NCI-H524 treated with DMSO at 0.1 percent for 48 hours (cell line): ENCODE data around the gene ZDHHC1.
"Not testable (repeated sequence)": the region's sequence is repeated elsewhere in the genome, so short reads cannot be mapped to it uniquely, and the experiment has no call there.

Experiments
- DNase-seq: peaks from one replicate; lab custom pipeline; 2025; lab: John Stamatoyannopoulos, UW

The ZDHHC1 gene

DNA sequence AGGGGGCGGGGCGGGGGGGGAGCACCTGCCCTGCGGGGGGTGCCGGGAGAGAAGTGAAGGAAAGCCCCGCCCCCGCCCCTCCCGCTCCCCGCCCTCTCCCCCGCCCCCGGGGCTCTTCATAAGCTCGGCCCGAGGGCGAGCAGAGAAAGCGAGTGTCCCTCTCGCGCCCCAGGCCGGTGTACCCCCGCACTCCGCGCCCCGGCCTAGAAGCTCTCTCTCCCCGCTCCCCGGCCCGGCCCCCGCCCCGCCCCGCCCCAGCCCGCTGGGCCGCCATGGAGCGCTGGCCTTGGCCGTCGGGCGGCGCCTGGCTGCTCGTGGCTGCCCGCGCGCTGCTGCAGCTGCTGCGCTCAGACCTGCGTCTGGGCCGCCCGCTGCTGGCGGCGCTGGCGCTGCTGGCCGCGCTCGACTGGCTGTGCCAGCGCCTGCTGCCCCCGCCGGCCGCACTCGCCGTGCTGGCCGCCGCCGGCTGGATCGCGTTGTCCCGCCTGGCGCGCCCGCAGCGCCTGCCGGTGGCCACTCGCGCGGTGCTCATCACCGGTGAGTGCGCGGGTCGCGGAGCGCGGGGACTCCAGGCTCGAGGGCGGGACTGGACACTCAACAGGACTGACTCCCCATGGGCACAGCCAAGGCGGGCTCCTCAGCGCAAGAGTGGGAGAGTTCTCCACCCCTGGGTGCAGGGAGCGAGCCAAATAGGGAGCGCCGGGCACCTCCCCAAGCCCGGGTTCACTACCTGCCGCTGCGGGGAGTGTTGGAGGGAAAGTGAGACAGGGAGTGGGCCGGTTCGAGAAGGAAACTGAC lies 14.9 kb upstream of the ZDHHC1 start, which contains the start of gene HSD11B2:
TSS of gene HSD11B2 (plus strand) at position 145 of the 798 bp plus-strand sequence. CDS start at position 273, 128 bp downstream.
- DNase-seq = no peak

DNA sequence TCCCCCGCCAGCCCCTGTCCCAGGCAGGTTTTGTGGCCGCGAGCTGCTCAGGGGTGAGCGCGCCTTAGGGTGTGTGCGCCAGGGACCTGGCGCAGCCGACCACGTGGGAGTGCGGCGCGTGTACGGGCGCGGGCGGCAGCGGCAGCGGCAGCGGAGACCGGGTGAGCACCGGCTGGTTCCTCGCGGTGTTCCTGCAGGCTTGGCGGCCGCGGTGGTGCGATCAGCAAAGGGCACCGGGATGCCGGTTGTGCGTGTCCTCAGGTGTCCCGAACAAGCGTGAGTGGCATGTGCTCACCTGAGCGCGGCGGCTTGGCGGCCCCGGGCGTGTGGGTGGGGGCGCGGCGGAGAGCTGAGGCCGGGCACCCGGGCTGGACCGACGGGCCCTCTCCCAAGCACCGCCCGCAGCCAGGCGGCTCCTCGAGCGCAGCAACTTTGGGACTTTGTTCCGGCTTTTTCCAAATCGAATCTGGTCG lies 14.3 kb upstream of the ZDHHC1 start:
- no peak for DNase-seq

DNA sequence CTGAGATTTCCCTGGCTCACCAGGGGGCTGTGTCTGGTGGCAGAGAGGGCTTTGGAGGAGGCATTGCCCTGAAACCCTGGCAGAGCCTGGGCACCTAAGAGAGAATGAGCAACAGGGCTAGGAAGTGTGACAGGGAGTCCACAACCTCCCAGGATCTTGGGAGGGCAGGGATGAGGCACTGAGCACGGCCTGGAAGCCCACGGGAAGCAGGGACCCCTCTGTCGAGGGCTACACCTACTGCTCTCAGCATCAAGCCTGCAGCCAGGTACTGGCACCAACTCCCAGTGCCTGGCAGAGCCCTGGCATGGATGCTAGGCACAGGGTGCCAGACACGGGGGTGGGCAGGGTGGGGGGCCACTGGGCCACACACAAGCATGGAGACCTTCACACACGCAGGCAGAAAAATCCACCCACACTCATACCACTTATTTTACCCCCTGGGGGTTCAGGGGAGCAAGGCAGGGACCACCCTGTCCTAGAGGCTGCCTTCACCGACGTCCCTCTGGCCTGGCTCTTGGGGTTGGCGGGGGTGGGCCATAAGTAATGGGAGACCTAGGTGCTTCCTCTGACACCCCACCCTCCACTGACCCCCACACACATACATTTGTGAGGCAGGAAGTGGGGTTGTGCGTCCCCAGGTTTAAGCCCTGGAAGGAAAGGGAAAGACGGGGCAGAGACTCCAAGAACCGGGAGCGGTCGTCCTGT lies 13.7 kb upstream of the ZDHHC1 start:
- DNase-seq = no peak

DNA sequence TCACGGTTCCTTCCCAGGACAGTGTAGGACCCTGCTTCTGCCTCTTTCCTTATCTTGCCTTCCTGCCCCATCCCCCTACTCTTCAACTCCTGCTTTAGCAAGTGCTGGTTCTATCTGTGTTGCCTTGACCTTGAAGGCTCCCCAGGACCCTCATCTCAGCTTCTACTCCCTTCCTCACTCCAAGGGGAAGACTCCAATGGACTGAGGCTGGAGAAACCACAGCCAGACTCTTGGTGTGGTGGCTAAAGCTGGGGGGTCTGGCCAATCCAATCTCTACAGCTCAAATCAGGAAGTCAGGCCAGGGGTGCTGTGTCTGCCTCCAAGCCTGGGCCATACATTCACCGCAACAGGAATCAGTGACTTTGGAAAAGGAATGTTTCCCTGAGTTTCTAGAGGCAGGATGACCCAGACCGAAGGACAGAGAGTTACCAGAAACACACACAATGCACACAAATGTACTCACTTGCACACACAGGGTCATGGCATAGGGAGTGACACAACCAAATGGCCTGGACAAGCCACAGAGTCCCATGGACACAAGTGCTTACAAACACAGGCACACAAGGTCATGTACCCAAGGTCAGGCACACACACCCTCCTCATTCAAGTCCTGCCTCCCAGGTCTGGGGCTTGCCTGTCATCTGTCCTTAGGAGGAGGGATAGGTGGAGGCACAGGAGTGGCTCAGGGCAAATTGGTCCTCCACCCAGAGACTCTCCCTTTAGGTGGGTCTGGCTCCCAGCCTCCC lies 12.9 kb upstream of the ZDHHC1 start:
- no peak for DNase-seq

DNA sequence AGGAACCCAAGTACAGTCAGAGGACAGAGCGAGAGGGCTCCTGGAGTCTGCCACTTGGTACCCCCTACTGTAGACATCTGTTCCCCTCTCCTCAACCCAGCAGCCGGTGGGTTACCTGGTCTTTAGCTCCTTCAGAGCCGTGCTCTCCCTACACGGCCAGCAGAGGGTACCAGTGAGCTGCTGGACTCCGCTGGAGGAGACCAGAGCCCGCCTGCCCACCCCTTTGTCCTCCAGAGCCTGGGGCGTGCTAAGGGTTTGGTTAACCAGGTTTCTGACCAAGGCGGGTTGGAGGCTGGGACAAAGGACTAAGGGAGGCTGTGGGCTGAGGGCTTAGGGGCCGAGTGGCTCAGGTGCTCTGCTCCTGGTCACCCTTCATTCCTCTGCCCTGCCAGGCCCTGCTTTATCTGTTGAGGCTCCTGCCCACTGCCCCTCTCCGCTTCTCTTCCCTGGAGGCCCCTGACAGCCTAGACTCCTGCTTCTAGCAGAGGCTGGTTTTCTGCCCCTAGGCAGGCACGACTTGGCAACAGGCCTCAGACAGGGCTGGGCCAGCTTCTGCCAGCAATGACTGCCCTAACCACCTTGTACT lies 12.0 kb upstream of the ZDHHC1 start:
- peak; percentile 62 for DNase-seq

DNA sequence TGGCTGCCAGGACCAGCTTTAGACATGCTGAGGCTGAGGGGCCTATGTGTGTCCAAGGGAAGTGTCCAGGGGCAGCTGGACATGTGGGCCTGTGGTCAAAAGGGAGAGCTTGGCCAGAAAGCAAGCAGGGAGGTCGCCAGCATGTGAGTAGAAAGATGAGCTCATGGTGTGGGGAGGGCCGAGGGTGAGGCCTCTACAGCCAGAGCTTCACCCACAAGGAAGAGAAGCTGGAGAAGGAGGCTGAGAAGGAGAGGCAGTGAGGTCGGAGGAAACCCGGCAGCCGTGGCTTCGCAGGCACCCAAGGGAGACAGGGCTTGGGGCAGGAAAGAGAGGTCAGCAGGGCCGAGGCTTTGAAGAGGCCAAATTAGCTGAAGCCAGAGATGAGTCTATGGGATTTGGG lies 10.7 kb upstream of the ZDHHC1 start:
- DNase-seq = no peak

DNA sequence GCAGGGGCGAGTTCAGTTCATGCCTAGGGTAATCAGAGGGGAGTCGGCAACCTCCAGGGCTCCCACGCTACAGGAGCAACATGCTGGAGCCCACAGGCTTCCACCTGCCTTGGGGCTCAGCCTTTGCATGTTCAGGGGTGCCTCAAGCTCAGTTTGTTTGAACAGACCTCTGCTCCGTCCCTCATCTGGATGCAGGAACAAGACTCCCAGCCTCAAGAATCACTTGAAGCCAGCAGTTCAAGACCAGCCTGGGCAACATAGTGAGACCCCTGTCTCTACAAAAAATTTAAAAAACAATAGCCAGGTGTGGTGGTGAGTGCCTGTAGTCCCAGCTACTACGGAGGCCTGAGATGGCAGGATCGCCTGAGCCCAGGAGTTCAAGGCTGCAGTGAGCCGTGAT lies 9.7 kb upstream of the ZDHHC1 start:
- no peak for DNase-seq

DNA sequence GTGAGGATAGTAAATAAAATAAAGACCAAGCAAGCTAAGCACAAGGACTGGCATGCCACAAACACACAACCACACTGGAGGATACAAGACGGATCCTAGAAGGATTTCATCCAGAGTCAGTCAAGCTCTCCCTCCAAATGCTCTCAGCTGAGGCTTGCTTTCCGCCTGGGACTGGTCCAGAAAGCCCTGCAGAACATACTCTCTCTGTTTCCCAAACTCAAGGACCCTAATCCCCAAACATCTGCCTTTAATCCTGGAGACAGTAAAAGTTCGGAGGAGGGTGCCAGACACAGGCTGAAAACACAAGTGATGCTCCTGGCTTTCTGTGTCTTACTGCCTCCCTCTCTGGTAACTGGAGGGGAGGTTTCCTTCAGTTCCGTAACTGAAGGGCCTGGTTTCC lies 9.3 kb upstream of the ZDHHC1 start:
- DNase-seq = peak; percentile 63

DNA sequence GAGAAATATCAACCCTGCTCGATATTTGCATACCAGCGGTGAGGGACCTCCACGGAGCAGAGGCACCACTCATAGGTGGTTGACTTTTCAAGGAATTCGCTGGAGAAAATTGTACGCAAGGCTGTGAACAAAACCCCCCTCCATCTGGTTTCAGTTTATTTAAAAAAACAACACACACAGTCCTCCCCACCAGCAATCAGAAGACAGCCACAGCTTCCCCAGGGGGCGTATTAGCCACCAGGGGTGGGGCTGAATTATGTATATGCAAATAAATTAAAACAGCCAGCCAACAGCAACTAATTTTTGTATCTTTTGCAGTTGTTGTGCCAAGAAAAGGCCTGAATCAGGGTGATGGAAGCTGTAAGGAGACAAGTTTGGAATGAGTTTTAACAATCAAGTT lies 8.8 kb upstream of the ZDHHC1 start:
- DNase-seq = no peak

DNA sequence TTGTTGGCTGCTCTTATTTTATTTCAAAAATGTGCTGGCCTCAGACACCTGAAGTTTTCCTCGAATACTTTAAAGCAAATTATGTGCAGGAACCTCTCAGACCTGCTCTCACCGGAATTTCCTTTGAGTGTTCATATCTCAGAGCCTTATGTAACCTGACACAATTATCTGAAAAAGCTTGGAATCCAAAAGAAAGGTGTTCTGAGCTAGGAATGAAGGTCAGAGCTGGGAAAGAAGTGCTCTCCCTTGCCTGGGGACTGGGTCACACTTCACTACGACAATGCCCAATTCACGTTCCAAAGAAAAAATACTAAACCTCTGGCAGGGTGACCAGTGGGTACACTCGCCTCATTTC lies 8.0 kb upstream of the ZDHHC1 start:
- DNase-seq = no peak

DNA sequence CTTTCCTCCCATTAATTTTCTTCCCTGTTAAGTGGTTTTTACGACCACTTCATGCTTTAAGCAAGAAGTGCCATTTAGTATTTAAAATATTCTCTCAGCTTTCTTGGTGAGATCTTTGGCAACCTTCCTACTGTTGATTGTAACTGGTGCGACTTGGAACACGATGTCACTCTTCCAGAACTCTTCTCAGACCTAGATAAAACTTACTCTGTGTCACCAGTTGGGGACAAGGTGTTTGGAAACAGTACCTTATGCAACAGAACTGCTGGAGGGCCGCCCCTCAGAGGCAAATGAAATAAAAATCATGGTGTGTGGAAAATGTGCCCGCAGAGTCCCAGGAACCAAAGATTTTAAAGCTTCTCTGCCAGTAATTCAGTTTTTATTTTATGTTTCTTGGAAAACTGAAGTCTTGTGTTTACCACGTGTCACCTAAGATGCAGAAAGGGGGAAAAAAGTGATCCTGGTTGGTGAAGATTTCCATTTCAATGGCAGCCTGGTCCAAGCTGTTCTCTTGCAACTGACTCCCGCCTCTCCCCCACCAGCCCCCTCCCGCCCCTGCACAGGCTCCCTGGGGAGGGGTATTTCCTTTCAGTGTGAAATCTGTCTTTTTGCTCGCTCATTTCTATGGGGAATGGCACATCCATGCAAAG lies 7.5 kb upstream of the ZDHHC1 start:
- no peak for DNase-seq

DNA sequence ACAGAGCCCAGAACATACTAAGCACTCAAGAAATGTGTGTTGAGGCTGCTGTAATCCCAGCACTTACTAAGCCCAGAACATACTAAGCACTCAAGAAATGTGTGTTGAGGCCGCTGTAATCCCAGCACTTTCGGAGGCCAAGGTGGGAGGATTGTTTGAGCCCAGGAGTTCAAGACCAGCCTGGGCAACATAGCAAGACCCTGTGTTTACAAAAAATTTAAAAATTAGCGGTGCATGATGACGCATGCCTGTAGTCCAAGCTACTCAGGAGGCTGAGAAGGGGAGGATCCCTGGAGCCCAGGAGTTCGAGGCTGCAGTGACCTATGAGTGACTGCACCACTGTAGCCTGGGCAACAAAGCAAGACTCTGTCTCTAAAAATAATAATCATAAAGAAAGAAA lies 6.7 kb upstream of the ZDHHC1 start:
- no peak for DNase-seq

DNA sequence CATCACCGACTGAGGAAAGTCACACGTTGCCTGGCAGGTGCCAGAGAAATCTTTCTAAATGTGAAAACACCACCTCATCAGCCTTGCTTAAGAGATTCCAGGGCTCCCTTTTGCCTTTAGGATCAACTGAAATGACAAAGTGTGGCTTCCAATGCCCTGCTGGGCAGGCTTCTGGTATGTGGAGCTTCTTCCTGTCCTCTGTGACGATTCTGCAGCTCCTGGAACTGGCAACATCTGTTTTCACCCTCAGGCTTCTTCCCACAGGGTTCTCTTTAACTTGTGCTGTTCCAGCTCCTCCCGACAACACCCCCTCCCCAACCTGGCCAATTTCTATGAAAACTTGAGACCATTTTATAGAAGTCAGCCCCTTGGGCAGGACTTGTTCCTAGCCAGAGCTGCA lies 4.8 kb upstream of the ZDHHC1 start:
- DNase-seq = no peak

DNA sequence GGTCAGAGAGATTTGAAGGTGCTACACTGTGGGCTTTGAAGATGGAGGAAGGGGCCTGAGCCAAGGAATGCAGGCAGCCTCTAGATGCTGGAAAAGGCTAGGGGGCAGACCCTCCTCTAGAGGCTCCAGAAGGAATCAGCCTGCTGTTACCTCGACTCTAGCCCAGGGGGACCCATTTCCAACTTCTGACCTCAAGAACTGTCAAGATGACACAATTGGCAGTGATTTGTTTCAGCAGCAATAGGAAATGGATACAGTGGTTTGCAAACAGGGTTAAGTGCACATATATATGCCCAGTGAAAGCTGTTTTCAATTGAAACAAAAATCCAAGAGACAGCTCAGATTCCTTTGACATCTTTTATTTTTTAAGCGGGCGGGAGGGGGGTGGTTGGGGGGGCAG lies 3.7 kb upstream of the ZDHHC1 start:
- DNase-seq = no peak

DNA sequence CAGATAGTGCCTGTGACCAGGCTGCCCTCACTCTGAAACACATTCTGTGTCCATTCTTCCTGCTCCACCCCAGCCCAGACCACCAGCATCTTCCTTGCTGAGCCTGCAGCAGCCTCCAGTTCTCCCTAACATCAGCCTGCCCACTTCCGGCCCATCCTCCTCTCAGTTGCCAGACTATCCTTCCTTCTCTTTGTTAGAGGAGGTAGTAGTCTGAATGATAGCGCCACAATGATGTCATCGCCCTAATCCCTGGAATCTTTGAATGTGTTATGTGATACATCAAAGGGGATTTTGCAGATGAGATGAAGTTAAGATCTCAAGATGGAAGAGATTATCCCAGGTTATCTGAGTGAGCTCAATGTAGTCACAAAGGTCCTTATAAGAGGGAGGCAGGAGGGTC lies 3.2 kb upstream of the ZDHHC1 start:
- peak; percentile 32 for DNase-seq

DNA sequence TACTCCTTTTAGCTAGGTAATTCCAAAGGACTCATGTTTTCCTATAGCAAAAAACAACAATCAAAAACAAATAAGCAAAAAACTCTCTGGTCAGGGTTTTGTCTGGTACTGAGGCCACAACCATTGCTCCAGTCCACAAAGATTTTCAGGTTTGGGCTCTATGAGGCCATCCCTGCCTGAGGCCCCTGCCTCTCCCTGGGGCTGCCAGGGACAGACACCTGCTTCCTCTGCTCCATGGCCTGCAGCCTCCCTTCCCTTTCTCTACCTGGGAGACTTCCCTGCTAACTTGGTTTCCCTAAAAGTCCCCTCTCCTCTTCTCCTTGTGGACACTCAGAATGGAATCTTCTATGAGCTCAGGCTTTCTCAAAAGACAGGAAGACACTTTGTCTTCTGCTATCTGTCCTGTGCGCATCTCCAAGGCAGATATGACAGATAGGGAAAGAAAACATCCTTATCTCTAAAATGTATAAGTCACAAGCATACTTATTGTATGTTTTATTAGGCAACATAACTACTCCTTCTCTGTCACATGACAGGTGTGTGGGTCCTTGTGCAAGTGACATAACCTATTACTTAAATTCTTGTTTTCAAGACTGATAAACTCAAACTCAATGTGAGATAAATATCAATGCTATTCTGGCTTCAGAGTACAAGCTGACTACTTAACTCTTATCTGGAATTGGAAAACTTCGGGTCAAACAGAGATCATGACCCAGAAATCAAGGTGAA lies 1.2 kb upstream of the ZDHHC1 start:
- no peak for DNase-seq

DNA sequence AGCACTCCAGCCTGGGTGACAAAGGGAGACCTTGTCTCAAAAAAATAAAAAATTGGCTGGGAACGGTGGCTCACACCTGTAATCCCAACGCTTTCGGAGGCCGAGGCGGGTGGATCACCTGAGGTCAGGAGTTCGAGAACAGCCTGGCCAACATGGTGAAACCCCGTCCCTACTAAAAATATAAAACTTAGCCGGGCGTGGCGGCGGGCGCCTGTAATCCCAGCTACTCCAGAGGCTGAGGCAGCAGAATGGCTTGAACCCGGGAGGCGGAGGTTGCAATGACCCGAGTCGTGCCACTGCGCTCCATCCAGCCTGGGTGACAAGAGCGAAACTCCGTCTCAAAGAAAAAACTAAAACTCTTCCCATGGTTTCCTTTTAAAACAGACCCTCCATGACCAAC lies 856 bp downstream of the ZDHHC1 start:
- DNase-seq = not testable (repeated sequence)

DNA sequence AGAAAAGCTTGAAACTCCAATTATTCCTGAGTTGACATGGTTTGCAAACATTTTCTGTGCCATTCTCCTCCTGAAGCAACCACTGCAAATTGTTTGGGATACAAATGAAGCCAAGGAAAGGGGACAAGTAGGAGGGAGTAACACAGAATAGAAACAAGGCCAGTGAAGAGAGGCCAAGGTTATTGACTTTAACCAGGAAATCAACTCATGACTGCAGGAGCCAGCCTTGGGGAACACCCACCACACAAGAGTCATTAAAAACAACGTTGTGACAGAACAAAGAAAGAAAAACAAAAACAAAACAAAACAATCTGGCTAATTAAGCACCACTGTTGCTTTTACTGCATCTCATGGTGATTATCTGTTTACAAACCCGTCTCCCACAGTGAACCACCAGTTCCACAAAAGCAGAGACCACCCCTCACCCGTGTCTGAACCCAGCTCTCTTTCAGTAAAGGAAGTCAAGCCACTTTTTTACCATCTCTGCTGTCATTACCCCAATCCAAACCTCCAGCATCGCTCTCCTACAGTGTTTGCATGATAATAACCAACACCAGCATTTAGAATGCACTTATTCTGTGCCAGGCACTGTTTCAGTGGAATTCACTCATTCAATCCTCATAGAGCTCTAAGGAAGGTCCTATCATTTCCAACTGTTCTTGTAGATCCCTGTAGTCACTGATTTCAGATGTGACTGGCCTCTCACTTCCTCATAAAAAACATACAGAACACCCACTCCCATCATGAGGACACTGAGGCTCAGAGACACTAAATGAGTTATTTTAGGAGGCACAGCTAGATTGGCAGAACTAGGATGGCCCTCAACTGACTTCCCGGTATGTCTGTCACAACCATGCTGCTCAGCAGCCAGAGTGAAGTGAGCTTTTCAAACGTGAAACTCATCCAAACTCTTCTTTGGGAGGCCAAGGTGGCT lies 2.0 kb downstream of the ZDHHC1 start:
- no peak for DNase-seq

DNA sequence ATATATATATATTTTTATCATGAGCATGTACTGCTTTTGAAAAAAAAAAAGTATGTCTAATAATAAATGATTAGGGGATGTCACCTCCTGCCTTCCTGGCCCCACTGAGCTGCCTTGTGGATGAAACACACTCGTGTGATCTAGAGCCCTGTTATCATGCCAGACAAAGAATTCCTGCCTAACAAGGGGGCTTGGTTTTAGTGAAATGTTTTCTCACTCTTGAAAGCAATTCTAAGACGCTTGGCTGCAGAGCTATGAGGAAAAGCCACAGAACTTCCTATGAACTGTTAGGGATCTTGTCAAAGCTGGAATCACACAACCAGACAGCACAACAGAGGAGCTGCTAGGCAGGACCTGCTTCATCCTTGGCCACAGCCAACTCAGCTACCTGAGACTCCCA lies 4.0 kb downstream of the ZDHHC1 start:
- no peak for DNase-seq

DNA sequence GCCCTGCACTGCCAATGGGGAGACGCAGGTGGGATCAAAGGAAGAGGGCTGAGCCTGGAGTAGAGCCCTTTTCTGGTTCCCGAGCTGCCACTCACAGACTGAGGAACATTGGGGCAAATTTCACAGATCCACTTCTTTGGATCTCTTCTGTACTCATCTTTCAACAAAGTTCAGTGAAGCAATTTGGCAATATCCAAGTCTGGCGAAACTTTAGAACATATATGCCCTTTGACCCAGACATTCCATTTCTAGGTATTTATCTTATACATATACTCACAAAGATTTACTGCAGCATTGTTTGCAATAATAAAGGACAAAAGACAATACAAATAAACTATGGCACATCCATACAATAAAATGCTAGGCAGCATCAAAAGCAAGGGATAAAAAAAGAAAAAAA lies 4.9 kb downstream of the ZDHHC1 start:
- no peak for DNase-seq
